ENCODE results near the gene KIAA0753.

Gene KIAA0753

GRCh38 chr17:6545291-6545690, 95.2 kb downstream of the KIAA0753 start:
- no peak for FAIRE-seq

- no peak for FAIRE-seq
Measured at GRCh38 chr17:6544011-6544370, 96.5 kb downstream of the KIAA0753 start.

GRCh38 chr17:6543079-6544010, 97.2 kb downstream of the KIAA0753 start:
- FAIRE-seq, result no peak

GRCh38 chr17:6542577-6542976, 97.9 kb downstream of the KIAA0753 start:
- FAIRE-seq, result no peak

GRCh38 chr17:6541886-6542285, 98.6 kb downstream of the KIAA0753 start:
- no peak for FAIRE-seq

- FAIRE-seq, result no peak
Measured at GRCh38 chr17:6539871-6540270, 100.6 kb downstream of the KIAA0753 start.

GRCh38 chr17:6536566-6537065, 103.9 kb downstream of the KIAA0753 start:
- FAIRE-seq, result no peak

- no peak for FAIRE-seq
Measured at GRCh38 chr17:6536053-6536452, 104.5 kb downstream of the KIAA0753 start.

- FAIRE-seq, result no peak
Measured at GRCh38 chr17:6534846-6535514, 105.5 kb downstream of the KIAA0753 start.

- no peak for FAIRE-seq
Measured at GRCh38 chr17:6532441-6532885, 108.0 kb downstream of the KIAA0753 start.

- FAIRE-seq, result no peak
Measured at GRCh38 chr17:6531575-6531974, 108.9 kb downstream of the KIAA0753 start.

- no peak for FAIRE-seq
Measured at GRCh38 chr17:6530324-6530920, 110.1 kb downstream of the KIAA0753 start.

GRCh38 chr17:6528557-6528956, 112.0 kb downstream of the KIAA0753 start:
- no peak for FAIRE-seq

Data from islet of Langerhans (tissue), 1 donor.